NB4 (cell line): ENCODE results near the gene ABCF3.

ENCODE experiments used
- DNase-seq: peaks from one replicate; pipeline ENCODE4 v3.0.0; 2010; ENCODE audit warnings: low read depth
- H3K4me3 ChIP-seq: one replicate; pipeline ENCODE4 v1.5.1; 2011; ENCODE audit warnings: mild to moderate bottlenecking, low read depth, low read length, moderate library complexity
- MYC ChIP-seq: IDR thresholded peaks from 2 replicates; pipeline ENCODE4 v1.6.1; 2011; ENCODE audit warnings: low read depth, low read length
- POLR2A ChIP-seq: IDR thresholded peaks from 2 replicates; pipeline ENCODE4 v1.6.1; 2011; ENCODE audit warnings: mild to moderate bottlenecking; ENCODE audit not compliant: insufficient read length; ENCODE audit errors: extremely low read depth
- TF ChIP-seq, protein P1 (sequence below): IDR thresholded peaks from 2 replicates; pipeline ENCODE4 v1.6.1; 2011; ENCODE audit warnings: low read depth, low read length
- TF ChIP-seq, protein P2 (sequence below): IDR thresholded peaks from one replicate; pipeline ENCODE4 v1.5.1; 2012; ENCODE audit warnings: low read depth, low read length

Gene ABCF3

DNA sequence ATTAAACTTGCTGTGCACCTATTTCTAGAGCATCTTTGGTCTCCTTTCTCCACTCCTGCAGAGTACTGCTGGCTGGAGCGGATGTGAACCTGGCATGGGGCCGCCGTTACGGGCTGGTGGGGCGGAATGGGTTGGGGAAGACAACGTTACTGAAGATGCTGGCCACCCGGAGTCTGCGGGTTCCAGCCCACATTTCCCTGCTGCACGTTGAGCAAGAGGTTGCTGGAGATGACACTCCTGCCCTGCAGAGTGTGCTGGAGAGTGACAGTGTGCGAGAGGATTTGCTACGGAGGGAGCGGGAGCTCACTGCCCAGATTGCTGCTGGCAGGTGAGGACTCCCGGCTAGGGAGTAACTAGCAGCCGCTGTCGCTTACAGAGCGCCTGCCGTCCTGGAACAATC lies 2.1 kb downstream of the ABCF3 start:
- no peak for DNase-seq
- TF ChIP-seq, protein P1, sequence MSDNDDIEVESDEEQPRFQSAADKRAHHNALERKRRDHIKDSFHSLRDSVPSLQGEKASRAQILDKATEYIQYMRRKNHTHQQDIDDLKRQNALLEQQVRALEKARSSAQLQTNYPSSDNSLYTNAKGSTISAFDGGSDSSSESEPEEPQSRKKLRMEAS = no peak
- TF ChIP-seq MYC (no peak), POLR2A (no peak)
- TF ChIP-seq, protein P2, sequence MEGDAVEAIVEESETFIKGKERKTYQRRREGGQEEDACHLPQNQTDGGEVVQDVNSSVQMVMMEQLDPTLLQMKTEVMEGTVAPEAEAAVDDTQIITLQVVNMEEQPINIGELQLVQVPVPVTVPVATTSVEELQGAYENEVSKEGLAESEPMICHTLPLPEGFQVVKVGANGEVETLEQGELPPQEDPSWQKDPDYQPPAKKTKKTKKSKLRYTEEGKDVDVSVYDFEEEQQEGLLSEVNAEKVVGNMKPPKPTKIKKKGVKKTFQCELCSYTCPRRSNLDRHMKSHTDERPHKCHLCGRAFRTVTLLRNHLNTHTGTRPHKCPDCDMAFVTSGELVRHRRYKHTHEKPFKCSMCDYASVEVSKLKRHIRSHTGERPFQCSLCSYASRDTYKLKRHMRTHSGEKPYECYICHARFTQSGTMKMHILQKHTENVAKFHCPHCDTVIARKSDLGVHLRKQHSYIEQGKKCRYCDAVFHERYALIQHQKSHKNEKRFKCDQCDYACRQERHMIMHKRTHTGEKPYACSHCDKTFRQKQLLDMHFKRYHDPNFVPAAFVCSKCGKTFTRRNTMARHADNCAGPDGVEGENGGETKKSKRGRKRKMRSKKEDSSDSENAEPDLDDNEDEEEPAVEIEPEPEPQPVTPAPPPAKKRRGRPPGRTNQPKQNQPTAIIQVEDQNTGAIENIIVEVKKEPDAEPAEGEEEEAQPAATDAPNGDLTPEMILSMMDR = no peak
- no peak overlapping the region for H3K4me3 ChIP-seq

DNA sequence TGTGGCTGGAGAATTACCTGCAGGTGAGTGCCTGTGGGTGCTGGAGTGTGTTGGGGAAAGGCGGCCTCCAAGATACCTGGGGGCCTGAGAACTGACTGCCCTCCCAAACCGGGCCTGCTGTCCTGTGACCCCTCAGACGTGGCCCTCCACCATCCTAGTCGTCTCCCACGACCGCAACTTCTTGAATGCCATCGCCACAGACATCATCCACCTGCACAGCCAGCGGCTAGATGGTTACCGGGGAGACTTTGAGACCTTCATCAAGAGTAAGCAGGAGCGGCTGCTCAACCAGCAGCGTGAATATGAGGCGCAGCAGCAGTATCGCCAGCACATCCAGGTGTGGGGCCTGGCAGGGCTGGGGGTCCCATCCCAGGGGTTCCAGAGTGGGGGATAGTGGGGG lies 3.4 kb downstream of the ABCF3 start:
- TF ChIP-seq, protein P2 = no peak
- no peak overlapping the region for H3K4me3 ChIP-seq
- DNase-seq = no peak

DNA sequence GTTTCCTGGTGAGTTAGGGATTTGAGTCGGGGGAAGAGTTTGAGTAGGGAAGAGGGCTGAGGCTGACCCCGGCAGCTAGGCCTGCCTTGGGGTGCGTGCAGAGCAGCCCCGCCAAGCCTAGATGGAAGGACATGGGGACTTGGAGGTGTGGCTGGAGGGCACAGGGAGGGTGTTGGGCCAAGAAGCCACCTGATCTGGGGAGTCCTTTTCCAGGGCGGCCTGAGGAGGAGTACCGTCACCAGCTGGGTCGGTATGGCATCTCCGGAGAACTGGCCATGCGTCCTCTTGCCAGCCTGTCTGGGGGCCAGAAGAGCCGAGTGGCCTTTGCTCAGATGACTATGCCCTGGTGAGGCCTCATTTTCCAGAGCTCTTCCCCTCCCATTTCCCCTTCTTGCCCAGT lies 6.9 kb downstream of the ABCF3 start:
- TF ChIP-seq, protein P1 = no peak
- TF ChIP-seq MYC (no peak), POLR2A (no peak)
- TF ChIP-seq, protein P2 = no peak
- H3K4me3 ChIP-seq = no peak overlapping the region
- no peak for DNase-seq

DNA sequence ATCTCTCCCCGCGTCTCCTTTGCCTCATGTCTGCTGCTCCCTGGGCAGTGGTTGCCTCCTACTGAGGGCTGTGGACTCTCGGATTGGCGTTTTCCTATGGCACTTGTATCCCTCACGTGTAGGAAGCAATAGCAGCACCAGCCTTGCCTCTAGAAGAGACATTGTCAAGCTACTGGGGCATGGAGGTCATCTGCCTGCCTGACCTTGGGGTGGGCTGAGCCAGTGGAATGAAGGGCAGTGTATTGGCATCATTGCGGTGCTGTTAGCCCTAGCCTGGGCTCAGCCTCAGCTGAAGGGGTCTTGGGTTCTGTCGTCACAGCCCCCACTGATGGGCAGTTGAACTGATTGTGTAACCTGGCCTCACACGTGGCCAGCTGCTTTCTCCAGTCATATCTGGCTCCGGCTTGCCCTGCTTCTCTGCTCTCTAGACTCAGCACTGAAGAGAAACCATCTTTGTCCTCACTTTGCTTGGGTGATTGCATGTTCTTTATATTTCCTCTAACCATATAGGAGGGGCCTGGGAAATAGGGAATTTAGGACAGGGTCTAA lies 8.1 kb downstream of the ABCF3 start:
- H3K4me3 ChIP-seq = no peak overlapping the region
- no peak for DNase-seq
- TF ChIP-seq, protein P2 = no peak
- no peak for TF ChIP-seq MYC

DNA sequence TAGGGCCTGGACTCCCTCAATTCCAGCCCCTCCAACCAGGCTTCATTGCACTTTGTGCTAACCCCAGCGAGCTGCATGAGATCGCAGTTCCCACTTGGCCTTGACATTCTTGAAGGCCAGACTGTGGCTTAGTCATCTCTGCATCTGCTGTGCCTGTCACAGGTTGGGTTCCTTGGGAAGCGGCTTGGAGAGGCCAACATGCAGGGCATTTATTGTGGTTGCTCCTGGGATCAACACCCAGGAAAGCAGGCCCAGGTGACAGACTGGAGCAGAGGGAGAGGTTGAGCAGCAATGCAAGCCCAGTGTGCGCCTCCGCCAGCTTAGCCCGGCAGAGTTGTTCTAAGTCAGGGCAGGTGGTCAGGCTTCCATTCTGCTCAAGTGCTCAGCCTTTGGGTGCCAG lies 10.5 kb downstream of the ABCF3 start:
- no peak for DNase-seq
- TF ChIP-seq POLR2A (no peak), MYC (no peak)
- TF ChIP-seq, protein P2 = no peak
- TF ChIP-seq, protein P1 = no peak
- H3K4me3 ChIP-seq = no peak overlapping the region

DNA sequence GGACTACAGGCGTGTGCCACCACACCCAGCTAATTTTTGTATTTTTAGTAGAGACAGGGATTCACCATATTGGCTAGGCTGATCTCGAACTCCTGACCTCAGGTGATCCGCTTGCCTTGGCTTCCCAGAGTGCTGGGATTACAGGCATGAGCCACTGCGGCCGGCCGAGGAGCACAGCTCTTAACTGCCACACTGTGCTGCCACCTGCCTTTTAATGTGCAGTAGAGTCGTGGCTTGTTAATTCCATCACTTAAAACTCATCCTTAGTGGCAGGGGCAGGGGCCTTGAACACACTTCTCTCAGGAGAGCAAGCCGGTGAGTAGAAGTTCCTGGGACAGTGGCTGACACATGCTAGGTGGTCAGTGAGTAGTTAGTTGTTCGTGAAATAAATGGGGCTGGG lies 12.5 kb downstream of the ABCF3 start:
- TF ChIP-seq MYC (no peak), POLR2A (no peak)
- TF ChIP-seq, protein P1 = no peak
- TF ChIP-seq, protein P2 = no peak
- no peak for DNase-seq
- H3K4me3 ChIP-seq = no peak overlapping the region
